HL-60/S4 treated with phorbol 12-myristate 13-acetate at 8.2 ng/mL for 4 days and 3 days (cell line): ENCODE data around the gene IDH3B.

ENCODE experiments used
- in situ Hi-C: fragments of 300-500 bp; cut with MboI; formaldehyde crosslinking; loops from 2 replicates; pipeline ENCODE4 v1.15.0; 2022; ENCODE audit warnings: low sequenced_read_pairs

The IDH3B gene

GRCh38 chr20:2663887-2664719 is at the start of gene IDH3B:
Gene IDH3B (minus strand): TSS chr20:2664216. CDS start chr20:2664188, 28 bp downstream.
- in situ Hi-C loops, result no loop called here

DNA sequence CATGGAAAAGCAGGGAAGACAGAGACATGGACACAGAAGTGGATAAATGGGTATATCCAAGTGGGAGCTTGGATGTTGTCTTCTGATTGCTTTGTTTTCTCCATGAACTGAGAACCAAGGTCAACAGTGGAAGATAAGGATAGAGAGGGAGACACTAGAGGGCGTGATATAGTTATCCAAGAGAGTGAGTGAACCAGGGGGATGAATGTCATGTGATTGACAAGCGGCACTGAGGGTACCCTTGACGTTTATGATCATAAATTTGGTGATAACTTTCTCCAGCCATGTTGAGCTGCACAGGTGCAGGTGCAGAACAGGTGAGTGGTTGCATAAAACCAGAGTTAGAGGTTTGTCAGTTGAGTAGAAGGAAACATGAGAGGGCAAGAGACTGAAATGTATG is 49.3 kb upstream of the IDH3B start:
- in situ Hi-C loops, result no loop called here

- in situ Hi-C loops, result no loop called here
Observed at GRCh38 chr20:2709205-2709981, 45.4 kb upstream of the IDH3B start.

DNA sequence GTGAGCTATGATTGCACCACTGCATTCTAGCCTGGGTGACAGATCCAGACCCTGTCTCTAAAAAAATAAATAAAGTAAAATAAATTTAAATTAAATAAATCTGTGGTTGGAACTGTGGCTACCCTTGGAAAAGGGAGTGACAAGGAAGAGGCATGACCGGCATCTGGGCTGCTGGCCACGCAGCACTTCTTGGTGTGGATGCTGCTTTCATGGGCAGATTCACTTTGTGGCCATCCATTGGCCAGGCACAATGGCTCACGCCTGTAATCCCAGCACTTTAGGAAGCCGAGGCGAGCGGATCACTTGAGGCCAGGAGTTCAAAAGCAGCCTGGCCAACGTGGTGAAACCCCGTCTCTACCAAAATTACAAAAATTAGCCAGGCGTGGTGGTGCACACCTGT is 44.6 kb upstream of the IDH3B start:
- in situ Hi-C loops, result no loop called here

- in situ Hi-C loops, result no loop called here
Observed at GRCh38 chr20:2708073-2708415, 44.0 kb upstream of the IDH3B start.

DNA sequence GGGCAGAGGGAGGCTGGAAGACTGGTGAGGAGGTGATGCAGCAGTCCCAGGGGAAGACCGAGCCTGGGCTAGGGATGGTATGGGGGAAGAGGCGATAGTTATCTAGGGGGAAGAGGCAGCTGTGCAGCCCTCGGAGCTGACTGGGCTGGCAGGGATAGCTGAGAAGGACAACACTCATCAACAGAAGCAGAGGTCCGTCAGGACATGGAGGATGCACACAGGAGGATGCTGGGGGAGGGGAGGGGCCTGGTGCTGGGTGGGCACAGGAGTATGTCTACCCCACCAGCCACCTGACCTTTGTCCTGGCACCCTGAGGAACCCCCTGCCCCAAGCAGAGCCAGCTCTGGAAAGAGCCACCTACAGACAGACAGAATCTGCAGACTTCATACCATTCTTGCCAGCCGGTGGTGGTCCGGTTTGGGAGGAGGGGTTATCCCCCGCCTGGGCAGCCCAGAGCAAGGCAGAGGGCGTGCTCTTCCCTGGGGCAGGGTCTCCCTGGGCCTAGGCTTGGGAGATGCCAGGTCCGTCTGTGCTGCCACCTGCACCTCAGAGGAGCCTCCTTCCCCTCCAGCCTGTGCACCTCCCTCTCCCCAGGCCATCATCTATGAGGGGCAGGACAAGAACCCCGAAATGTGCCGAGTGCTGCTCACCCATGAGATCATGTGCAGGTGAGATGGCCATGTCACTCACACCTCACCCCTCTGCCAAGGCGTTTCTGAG is 43.5 kb upstream of the IDH3B start:
- in situ Hi-C loops, result no loop called here

DNA sequence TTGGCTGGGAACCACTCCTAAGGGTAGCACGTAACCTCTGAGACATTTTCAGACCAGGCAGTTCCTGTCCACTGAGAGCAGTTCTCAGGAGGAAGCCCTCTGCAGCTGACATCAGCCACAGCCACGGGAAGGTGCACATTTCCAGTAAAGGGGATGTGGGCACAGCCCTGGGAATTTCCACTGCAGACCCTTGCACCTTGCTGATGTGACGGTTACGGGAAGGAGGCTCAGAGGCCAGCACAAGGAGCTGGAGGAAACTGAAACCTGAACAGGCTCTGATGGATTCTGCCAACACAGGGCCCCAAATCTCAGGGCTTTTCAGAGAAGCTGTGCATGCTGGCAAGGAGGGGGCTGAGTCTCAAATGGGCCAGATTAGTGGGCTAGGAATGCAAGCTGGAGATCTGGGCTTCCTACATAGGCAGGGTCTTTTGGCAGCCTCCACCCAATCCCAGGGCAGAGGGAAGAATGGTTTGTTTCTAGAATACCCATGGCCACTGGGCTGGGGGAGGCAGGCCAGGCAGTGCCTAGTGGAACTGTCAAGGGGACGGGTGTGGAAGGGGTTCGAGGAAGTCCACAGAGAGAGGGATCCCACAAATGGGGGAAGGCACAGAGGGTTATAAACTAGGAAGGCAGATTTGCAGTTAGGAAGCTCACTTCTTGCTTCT is 42.8 kb upstream of the IDH3B start:
- in situ Hi-C loops, result no loop called here

- in situ Hi-C loops, result no loop called here
Observed at GRCh38 chr20:2705931-2706645, 42.1 kb upstream of the IDH3B start.

DNA sequence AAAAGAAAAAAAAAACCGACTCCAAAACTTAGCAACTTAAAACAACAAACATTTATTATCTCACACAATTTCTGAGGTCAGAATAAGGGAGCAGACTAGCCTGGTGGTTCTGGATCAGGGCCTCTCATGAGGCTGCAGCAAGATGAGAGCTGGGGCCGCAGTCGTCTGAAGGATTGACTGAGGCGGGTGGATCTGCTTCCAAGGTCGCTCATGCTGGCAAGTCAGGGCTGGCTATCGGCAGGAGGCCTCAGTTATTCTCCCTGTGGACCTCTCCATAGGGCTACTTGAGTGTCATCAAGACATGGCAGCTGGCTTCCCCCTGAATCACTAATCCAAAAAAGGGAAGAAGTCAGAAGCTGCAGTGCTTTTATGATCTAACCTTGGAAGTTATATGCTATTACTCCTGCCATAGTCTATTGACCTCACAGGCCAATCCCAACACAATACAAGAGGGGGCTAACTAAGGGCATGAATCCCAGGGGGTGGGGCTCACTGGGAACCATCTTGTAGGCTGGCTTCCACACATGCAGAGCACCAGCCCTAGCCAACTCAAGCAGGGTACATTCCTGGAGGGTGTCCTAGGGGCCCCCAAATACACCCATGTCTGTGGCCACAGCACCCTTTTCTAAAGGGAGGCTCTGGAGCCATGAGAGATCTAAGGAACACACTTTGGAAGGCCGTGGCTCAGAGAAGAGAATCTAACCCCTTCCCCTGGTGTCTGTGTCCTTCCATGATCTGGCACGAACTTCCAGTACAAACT is 39.9 kb upstream of the IDH3B start:
- in situ Hi-C loops, result no loop called here

DNA sequence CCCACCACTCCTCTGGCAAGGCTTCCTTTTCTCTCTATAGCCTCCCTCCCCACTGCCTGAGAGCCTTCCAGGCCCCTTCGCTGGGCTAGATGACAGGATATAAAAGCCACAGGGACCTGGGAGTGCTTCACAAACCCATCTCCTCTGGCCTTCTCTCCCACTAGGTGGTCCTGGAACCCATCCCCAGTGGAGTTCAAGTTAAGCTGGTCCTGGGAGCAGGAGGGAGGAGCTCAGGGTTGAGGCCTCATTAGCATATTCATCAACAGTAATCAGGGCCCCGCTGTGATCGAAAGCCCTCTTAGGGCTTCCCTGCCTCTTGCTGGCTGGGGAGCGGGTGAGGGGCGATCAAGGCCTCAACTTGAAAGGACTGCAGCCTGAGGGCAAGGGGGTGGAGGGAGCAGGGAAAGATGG is 37.7 kb upstream of the IDH3B start:
- in situ Hi-C loops, result no loop called here

DNA sequence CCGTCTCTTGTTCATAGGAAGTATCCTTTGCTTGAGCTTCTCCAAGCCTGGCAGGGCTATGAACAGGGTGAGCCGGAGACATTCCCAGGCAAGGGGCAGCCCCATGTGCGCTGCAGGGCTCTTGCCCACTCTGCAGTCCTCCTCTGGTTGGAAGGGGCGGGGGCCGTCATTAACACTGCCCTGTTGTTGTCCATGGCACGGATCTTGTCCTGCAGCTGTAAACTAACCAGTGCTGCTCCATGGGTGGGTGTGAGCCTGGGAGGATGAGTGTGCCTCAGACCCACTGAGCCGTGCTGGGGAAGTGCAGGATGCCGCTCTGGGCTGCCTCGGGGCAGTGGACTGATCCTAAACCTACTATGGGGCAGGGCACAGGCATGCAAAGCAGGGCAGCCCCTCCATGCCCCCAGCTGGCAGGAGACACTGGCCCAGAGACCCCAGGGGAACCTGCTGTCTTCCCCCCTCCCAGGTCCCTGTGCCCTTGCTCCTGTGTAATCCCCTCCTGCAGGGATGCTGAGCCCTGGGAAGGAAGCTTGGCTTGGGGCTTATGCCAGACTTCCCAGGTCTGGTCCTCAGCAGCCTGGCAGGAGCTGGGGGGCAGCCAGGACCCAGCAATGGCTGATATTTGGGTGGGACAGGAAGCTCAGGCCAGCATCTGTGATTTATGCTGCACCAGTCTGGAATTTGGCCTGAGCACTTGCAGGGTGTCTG is 37.1 kb upstream of the IDH3B start:
- in situ Hi-C loops, result no loop called here

GRCh38 chr20:2699775-2700413 is 35.9 kb upstream of the IDH3B start:
- in situ Hi-C loops, result loop anchor here (25.0 kb wide), 1 partner anchor 287 kb away; no protein-coding TSS in a partner anchor

DNA sequence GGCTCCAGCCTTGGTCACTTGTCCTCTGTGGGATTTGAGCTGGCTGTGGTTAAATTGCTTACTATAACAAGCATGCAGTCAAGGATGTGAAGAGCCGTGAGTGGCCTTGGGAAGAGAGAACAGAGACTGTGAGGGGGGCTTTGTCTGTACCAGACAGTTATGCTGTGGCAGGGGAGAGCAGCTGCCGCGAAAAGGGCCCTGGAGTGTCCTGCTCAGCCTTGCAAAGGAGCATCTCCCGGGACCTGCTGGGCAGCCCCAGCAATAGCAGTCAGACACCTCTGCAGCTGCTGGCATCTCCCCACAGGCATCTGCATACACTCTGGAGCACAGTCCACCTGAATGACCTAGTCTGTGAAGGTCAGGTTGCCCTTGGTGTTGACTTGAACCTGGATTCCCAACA is 34.9 kb upstream of the IDH3B start:
- in situ Hi-C loops, result loop anchor here (25.0 kb wide), 1 partner anchor 288 kb away; no protein-coding TSS in a partner anchor

GRCh38 chr20:2698186-2698817 is 34.3 kb upstream of the IDH3B start:
- in situ Hi-C loops, result loop anchor here (25.0 kb wide), 1 partner anchor 289 kb away; no protein-coding TSS in a partner anchor

GRCh38 chr20:2697768-2698167 is 33.8 kb upstream of the IDH3B start:
- in situ Hi-C loops, result loop anchor here (25.0 kb wide), 1 partner anchor 290 kb away; no protein-coding TSS in a partner anchor

GRCh38 chr20:2696646-2697045 is 32.6 kb upstream of the IDH3B start:
- in situ Hi-C loops, result loop anchor here (25.0 kb wide), 1 partner anchor 291 kb away; no protein-coding TSS in a partner anchor

DNA sequence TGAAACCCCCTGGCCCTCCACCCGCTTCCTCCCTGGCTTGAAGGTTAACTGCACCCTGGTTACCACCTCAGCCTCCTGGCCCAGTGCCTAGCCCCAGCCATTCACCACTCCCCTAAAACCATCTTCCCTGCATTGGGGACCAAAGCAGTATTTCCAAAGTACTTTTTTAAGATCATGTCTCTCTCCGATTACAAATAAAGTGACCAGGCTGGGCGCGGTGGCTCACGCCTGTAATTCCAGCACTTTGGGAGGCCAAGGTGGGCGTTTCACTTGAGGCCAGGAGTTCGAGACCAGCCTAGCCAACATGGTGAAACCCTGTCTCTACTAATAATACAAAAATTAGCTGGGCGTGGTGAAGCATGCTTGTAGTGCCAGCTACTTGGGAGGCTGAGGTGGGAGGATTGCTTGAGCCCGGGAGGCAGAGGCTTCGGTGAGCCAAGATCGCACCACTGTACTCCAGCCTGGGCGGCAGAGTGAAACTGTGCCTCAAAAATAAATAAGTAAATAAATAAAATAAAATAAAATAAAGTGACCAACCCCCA is 32.0 kb upstream of the IDH3B start:
- in situ Hi-C loops, result loop anchor here (25.0 kb wide), 1 partner anchor 291 kb away; no protein-coding TSS in a partner anchor
